Measurements from ENCODE around the gene GTF3C5.
"Not testable (repeated sequence)": the region's sequence is repeated elsewhere in the genome, so short reads cannot be mapped to it uniquely, and the experiment has no call there.

Gene GTF3C5

GRCh38 chr9:133030317-133031129 is at the start of gene GTF3C5:
GTF3C5 (plus strand) TSS chr9:133030997; CDS start chr9:133031012, 15 bp downstream.
- DNase-seq (ENCODE audit: low read depth, low spot score): peak; percentile 98

- no peak for DNase-seq (ENCODE audit: low read depth, low spot score)
Measured at GRCh38 chr9:132982458-132982857, 48.3 kb upstream of the GTF3C5 start.

- DNase-seq (ENCODE audit: low read depth, low spot score): no peak
Measured at GRCh38 chr9:132983491-132984201, 47.2 kb upstream of the GTF3C5 start.

- no peak for DNase-seq (ENCODE audit: low read depth, low spot score)
Measured at GRCh38 chr9:132984202-132985070, 46.4 kb upstream of the GTF3C5 start.

- no peak for DNase-seq (ENCODE audit: low read depth, low spot score)
Measured at GRCh38 chr9:132985071-132985350, 45.8 kb upstream of the GTF3C5 start.

- DNase-seq (ENCODE audit: low read depth, low spot score): no peak
Measured at GRCh38 chr9:132985489-132985888, 45.3 kb upstream of the GTF3C5 start.

- DNase-seq (ENCODE audit: low read depth, low spot score): no peak
Measured at GRCh38 chr9:132986114-132986513, 44.7 kb upstream of the GTF3C5 start.

- DNase-seq (ENCODE audit: low read depth, low spot score): no peak
Measured at GRCh38 chr9:132986640-132987620, 43.9 kb upstream of the GTF3C5 start.

- DNase-seq (ENCODE audit: low read depth, low spot score): no peak
Measured at GRCh38 chr9:132988244-132989013, 42.4 kb upstream of the GTF3C5 start.

- no peak for DNase-seq (ENCODE audit: low read depth, low spot score)
Measured at GRCh38 chr9:132989014-132989310, 41.8 kb upstream of the GTF3C5 start.

GRCh38 chr9:132989414-132989996 is 41.3 kb upstream of the GTF3C5 start:
- no peak for DNase-seq (ENCODE audit: low read depth, low spot score)

GRCh38 chr9:132989998-132990557 is 40.7 kb upstream of the GTF3C5 start:
- not testable (repeated sequence) for DNase-seq (ENCODE audit: low read depth, low spot score)

GRCh38 chr9:132990781-132991180 is 40.0 kb upstream of the GTF3C5 start:
- no peak for DNase-seq (ENCODE audit: low read depth, low spot score)

GRCh38 chr9:132991351-132992300 is 39.2 kb upstream of the GTF3C5 start:
- DNase-seq (ENCODE audit: low read depth, low spot score): no peak

GRCh38 chr9:132993511-132993939 is 37.3 kb upstream of the GTF3C5 start:
- DNase-seq (ENCODE audit: low read depth, low spot score): no peak

- DNase-seq (ENCODE audit: low read depth, low spot score): peak; percentile 65
Measured at GRCh38 chr9:132994410-132995120, 36.2 kb upstream of the GTF3C5 start.

GRCh38 chr9:132995121-132995420 is 35.7 kb upstream of the GTF3C5 start:
- no peak for DNase-seq (ENCODE audit: low read depth, low spot score)

GRCh38 chr9:132995879-132996278 is 34.9 kb upstream of the GTF3C5 start:
- DNase-seq (ENCODE audit: low read depth, low spot score): no peak
